Measurements from ENCODE around the gene CATSPERE. TPM values are rescaled to one million over a fixed set of nuclear protein-coding genes. Genes with fewer than 3 reads are reported as not detected.
A peak's percentile ranks its signal among the peaks of the same experiment; 100 is the strongest.

The CATSPERE gene, protein sequence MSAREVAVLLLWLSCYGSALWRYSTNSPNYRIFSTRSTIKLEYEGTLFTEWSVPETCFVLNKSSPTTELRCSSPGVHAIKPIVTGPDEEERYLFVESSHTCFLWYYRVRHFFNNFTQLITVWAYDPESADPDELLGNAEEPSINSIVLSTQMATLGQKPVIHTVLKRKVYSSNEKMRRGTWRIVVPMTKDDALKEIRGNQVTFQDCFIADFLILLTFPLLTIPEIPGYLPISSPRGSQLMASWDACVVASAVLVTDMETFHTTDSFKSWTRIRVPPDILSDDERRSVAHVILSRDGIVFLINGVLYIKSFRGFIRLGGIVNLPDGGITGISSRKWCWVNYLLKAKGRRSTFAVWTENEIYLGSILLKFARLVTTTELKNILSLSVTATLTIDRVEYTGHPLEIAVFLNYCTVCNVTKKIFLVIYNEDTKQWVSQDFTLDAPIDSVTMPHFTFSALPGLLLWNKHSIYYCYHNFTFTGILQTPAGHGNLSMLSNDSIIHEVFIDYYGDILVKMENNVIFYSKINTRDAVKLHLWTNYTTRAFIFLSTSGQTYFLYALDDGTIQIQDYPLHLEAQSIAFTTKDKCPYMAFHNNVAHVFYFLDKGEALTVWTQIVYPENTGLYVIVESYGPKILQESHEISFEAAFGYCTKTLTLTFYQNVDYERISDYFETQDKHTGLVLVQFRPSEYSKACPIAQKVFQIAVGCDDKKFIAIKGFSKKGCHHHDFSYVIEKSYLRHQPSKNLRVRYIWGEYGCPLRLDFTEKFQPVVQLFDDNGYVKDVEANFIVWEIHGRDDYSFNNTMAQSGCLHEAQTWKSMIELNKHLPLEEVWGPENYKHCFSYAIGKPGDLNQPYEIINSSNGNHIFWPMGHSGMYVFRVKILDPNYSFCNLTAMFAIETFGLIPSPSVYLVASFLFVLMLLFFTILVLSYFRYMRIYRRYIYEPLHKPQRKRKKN
- total RNA-seq, result under 1 TPM in 3 of 4 donors, not detected in 1; 0.25 to 0.98 (median 0.91) TPM

DNA sequence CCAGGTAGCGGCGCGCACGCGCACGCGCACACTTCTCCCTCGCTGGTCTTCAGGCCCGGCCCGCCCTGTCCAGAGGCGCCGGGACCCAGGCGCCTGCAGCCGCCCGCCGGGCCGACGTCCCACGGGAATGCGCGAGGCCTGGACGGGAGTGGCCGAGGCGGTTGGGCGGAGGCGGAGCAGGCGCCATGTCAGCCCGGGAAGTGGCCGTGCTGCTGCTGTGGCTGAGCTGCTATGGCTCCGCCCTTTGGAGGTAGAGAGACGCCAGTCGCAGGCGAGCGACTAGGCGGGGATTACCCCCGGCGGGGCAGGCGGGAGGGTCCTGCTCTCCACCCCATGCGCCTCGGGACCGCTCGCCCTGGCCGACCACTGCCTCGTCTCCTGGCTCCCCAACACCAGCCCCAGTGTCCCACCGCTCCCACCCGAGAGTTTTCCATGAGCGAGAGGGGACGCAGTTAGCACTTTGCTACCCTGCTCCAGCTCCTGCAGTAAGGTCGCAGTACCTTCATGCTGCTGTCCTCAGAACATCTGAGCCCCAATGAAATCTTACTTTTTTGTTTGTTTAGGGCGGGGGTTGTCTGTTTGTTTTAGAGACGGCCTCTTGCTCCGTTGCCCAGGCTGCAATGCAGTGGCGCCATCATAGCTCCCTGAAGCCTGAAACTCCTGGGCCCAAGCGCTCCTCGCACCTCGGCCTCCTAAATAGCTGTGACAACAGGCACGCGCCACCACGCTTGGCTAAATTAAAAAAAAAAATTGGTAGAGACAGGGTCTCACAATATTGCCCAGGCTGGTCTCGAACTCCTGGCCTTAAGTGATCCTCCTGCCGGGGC is at the start of gene CATSPERE:
Gene CATSPERE, plus strand, starts transcription at position 29 of the 827 bp plus-strand sequence. Its CDS starts 157 bp downstream, at position 186.
- WGBS, 2 donors, result 19 to 21% methylated on average over 45 to 47 of the region's 61 CpGs
- H3K4me3 ChIP-seq (ENCODE audit: low read depth, poor library complexity, severe bottlenecking), result peak within 1 kb of the TSS; percentile 45
- intact Hi-C loops (cut with DNase I; ENCODE audit: low total_unique reads), result no loop called here
- peak; percentile 68 to 94 for DNase-seq (ENCODE audit: low spot score in 2 of 2)
- TF ChIP-seq POLR2A (IDR thresholded peaks at IDR 0.05), result no peak
- TF ChIP-seq, protein P1, sequence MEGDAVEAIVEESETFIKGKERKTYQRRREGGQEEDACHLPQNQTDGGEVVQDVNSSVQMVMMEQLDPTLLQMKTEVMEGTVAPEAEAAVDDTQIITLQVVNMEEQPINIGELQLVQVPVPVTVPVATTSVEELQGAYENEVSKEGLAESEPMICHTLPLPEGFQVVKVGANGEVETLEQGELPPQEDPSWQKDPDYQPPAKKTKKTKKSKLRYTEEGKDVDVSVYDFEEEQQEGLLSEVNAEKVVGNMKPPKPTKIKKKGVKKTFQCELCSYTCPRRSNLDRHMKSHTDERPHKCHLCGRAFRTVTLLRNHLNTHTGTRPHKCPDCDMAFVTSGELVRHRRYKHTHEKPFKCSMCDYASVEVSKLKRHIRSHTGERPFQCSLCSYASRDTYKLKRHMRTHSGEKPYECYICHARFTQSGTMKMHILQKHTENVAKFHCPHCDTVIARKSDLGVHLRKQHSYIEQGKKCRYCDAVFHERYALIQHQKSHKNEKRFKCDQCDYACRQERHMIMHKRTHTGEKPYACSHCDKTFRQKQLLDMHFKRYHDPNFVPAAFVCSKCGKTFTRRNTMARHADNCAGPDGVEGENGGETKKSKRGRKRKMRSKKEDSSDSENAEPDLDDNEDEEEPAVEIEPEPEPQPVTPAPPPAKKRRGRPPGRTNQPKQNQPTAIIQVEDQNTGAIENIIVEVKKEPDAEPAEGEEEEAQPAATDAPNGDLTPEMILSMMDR (IDR thresholded peaks at IDR 0.05), result no peak

DNA sequence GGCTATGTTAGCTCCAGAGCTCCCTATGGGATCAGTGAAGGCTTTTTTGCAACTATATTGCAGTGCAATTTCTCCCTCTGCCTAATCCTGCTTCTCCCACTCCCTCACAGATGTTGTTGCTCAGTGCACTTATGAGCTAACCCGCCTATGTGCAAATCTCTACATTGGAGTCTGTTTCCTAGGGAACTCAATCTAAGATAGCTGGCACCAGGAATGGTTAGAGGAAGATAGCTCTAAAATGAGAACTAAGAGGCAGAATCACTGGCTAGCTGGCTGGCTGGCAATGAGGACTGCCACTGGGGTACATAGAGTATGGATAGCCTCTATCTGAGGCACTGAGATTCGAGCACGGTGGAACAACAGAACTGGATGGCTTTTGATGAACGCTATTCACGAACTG is 48.9 kb upstream of the CATSPERE start:
- 98 to 99% methylated on average over 5 of the region's 5 CpGs for WGBS, 2 donors
- TF ChIP-seq, protein P1 (IDR thresholded peaks at IDR 0.05), result no peak
- no peak for TF ChIP-seq POLR2A (IDR thresholded peaks at IDR 0.05)
- no peak for DNase-seq (ENCODE audit: low spot score in 2 of 2)
- intact Hi-C loops (cut with DNase I; ENCODE audit: low total_unique reads), result no loop called here
- no peak overlapping the region for H3K4me3 ChIP-seq (ENCODE audit: low read depth, poor library complexity, severe bottlenecking)

DNA sequence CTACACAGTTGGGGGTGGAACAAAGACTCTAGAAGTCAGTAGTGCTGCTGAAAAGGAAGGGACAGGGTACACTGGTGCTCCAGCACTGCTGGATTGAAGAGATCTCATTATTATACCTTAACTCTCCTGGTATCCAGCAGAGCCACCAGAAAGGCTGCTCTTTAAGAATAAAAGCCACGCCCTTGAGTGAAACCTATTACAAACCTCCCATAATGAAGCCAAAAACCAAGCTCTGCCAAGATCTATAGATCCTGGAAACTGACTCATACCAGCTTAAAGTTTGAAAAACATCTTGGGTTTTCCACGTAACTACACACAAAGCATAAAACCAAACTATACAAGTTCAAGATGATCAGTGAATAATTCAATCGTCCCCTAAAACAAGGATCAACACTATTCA is 47.3 kb upstream of the CATSPERE start:
- DNase-seq (ENCODE audit: low spot score in 2 of 2), result no peak
- intact Hi-C loops (cut with DNase I; ENCODE audit: low total_unique reads), result no loop called here
- no peak overlapping the region for H3K4me3 ChIP-seq (ENCODE audit: low read depth, poor library complexity, severe bottlenecking)
- TF ChIP-seq, protein P1 (IDR thresholded peaks at IDR 0.05), result no peak
- no peak for TF ChIP-seq POLR2A (IDR thresholded peaks at IDR 0.05)
- WGBS, 2 donors, result 70 to 72% methylated on average over 3 of the region's 3 CpGs

DNA sequence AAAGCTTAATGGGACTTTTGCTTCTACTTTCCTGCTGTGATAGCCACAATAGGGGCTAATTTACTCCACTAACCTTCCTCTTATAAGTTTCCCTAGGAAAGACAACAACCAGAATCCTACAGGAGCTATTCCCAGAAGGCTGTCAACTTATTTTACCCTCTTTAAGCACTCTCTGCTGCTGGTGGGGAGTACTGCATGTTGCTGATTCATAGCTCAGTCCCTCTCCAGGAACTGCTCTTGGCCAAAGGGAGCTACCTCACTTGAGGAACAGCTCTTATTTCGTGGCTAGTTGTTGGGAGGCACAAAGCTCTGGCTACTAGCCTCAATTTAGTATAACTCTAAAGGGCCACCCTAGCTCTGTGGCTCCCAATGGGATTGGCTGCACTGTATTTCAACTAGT is 46.5 kb upstream of the CATSPERE start:
- intact Hi-C loops (cut with DNase I; ENCODE audit: low total_unique reads), result no loop called here
- WGBS, 2 donors, result 87 to 91% methylated on average over 1 of the region's 1 CpG
- no peak for TF ChIP-seq POLR2A (IDR thresholded peaks at IDR 0.05)
- TF ChIP-seq, protein P1 (IDR thresholded peaks at IDR 0.05), result no peak
- DNase-seq (ENCODE audit: low spot score in 2 of 2), result no peak
- no peak overlapping the region for H3K4me3 ChIP-seq (ENCODE audit: low read depth, poor library complexity, severe bottlenecking)

DNA sequence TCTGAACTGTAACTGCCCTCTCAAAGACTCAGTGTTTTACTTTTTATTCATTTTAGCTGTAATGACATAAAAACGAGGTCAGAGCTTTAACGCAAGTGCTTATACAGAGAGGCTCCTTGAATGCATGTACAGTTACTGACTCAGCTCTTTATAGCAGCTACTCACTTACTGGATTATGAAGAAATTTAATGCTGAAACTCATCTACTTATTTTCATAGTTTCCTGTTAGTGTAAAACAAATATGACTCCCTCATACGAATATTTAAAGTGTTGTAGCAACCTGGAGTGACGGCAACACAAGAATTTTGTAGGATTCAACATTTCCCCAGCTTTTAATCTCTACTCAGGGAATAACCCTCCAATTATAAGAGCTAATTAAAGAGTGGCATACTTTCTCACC is 42.0 kb upstream of the CATSPERE start:
- intact Hi-C loops (cut with DNase I; ENCODE audit: low total_unique reads), result no loop called here
- no peak for DNase-seq (ENCODE audit: low spot score in 2 of 2)

More for the DNA sequence above, 42.0 kb upstream of the CATSPERE start:
- TF ChIP-seq, protein P1 (IDR thresholded peaks at IDR 0.05), result no peak
- TF ChIP-seq POLR2A (IDR thresholded peaks at IDR 0.05), result no peak
- H3K4me3 ChIP-seq (ENCODE audit: low read depth, poor library complexity, severe bottlenecking), result no peak overlapping the region
- 88 to 90% methylated on average over 4 of the region's 4 CpGs for WGBS, 2 donors
